Endodermal cell (in vitro differentiated cells): ENCODE data around the gene FBLN2. TPM values are rescaled to one million over a fixed set of nuclear protein-coding genes. Genes with fewer than 3 reads are reported as not detected.
"Not testable (repeated sequence)": the region's sequence is repeated elsewhere in the genome, so short reads cannot be mapped to it uniquely, and the experiment has no call there.

Source experiments
- DNase-seq: peaks from one replicate; pipeline ENCODE4 v3.0.0-alpha.2; 2017
- H3K27ac ChIP-seq: 2 replicates; pipeline ENCODE4 v1.5.1; 2013; ENCODE audit warnings: mild to moderate bottlenecking, low read depth, low read length, moderate library complexity
- H3K27me3 ChIP-seq: 2 replicates; pipeline ENCODE4 v1.6.1; 2013; ENCODE audit warnings: mild to moderate bottlenecking, low read length, moderate library complexity; ENCODE audit not compliant: insufficient read depth, control insufficient read depth, poor library complexity, severe bottlenecking
- H3K36me3 ChIP-seq: 2 replicates; pipeline ENCODE4 v1.7.0; 2013; ENCODE audit warnings: mild to moderate bottlenecking, low read length, moderate library complexity; ENCODE audit not compliant: control insufficient read depth, insufficient read depth
- H3K4me1 ChIP-seq: one replicate; pipeline ENCODE4 v1.7.0; 2013; ENCODE audit warnings: low read length; ENCODE audit not compliant: control insufficient read depth, insufficient read depth
- H3K4me3 ChIP-seq: 2 replicates; pipeline ENCODE4 v1.5.1; 2013; ENCODE audit warnings: mild to moderate bottlenecking, low read length, moderate library complexity
- H3K9ac ChIP-seq: 2 replicates; pipeline ENCODE4 v1.6.1; 2013; ENCODE audit warnings: mild to moderate bottlenecking, low read length, moderate library complexity; ENCODE audit not compliant: poor library complexity, severe bottlenecking; ENCODE audit errors: extremely low read depth
- H3K9me3 ChIP-seq: 2 replicates; pipeline ENCODE4 v1.6.1; 2013; ENCODE audit warnings: mild to moderate bottlenecking, low read length, moderate library complexity; ENCODE audit not compliant: control insufficient read depth
- H3K27ac Mint-ChIP-seq: 2 replicates; pipeline ENCODE4 v1.8.0; 2020; ENCODE audit warnings: mixed read lengths
- H3K27me3 Mint-ChIP-seq: 2 replicates; pipeline ENCODE4 v1.8.0; 2021; ENCODE audit warnings: mild to moderate bottlenecking, mixed read lengths; ENCODE audit not compliant: insufficient read depth
- H3K36me3 Mint-ChIP-seq: 2 replicates; pipeline ENCODE4 v1.8.0; 2020; ENCODE audit warnings: low read depth, mixed read lengths
- H3K4me1 Mint-ChIP-seq: 2 replicates; pipeline ENCODE4 v1.8.0; 2020; ENCODE audit warnings: mixed read lengths
- H3K4me3 Mint-ChIP-seq: 2 replicates; pipeline ENCODE4 v1.8.0; 2020; ENCODE audit warnings: mild to moderate bottlenecking, moderate library complexity, mixed read lengths
- H3K9me3 Mint-ChIP-seq: 2 replicates; pipeline ENCODE4 v1.8.0; 2020; ENCODE audit warnings: mild to moderate bottlenecking, mixed read lengths
- WGBS, 2 experiments: methylation state at CpG; one replicate each; pipeline versions ENCODE4 v1.1.5 to v1.1.7; 2013; ENCODE audit warnings: missing lambda C conversion rate in 2 of 2, mixed read lengths in 1 of 2; ENCODE audit not compliant: insufficient coverage in 1 of 2, insufficient read length in 1 of 2; 5-methylcytosine and 5-hydroxymethylcytosine counted together
- total RNA-seq, 2 donors: library from RNA; stranded (reverse); fragmentation: NEBNext Ultra II Directional in 1 of 2; extraction: Animal tissue kit (Norgen Biotek cat#: 25700) in 1 of 2; gene quantifications; 2 replicates in 1 of 2; 3 replicates in 1 of 2; pipeline ENCODE4 v1.2.1, GENCODE V29; 2021
- TF ChIP-seq, protein P1 (sequence below): fragments of 200-600 bp; sonication (generic); conservative IDR thresholded peaks from 2 replicates; pipeline ENCODE4 v1.5.0; 2021; ENCODE audit warnings: antibody characterized with exemption, mild to moderate bottlenecking

FBLN2 gene
- total RNA-seq, 2 donors from 2014 or later = 86.1 to 136 TPM

DNA sequence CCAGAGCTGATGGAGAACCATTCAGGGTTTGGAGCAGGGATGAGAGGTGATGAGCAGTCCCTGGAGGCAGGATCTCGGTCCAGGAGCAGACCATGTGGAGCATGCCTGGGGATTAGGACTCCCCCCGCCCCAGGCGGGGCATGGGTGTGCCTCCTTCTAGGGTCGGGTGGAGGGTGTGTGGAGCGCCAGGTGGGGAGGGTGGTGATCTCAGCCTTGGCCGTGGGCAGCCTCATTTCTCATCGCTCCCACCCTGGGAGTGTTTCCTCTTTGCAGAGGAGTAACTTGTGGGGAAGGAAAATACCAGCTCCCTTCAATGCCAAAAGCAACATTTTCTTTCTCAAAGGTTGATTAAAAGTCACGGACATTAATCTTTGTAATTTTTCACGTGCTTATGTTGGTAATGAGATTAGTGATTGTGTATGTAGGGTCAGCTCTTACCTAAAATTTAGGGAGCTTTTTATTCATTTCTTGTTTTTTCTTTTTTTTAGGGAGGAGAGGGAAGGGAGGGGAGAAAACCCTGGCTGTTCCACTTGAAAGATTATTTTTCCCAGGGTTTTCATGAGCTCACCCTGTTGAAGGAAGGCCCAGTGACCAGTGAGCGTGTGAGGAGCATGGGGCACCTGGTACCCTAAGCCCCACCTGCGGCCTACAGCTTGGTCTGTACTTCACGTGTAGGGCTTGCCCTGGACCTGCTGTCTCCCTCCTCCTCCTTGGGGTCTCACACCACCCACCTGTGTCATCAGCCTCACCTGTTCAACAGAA is 11.0 kb downstream of the FBLN2 start:
- Mint-ChIP-seq H3K36me3 (peaks cover 2% of the 10 kb centered on the region), H3K27ac (no peak overlapping the region), H3K4me3 (no peak overlapping the region), H3K4me1 (peaks cover 16% of the 10 kb centered on the region), H3K27me3 (no peaks in the 10 kb centered on the region), H3K9me3 (no peaks in the 10 kb centered on the region)
- peaks cover 7% of the 10 kb centered on the region for H3K4me1 ChIP-seq
- peak overlapping the region; percentile 7 for H3K27ac ChIP-seq
- no peaks in the 10 kb centered on the region for H3K9me3 ChIP-seq
- H3K36me3 ChIP-seq = no peaks in the 10 kb centered on the region
- no peak for DNase-seq
- no peak overlapping the region for H3K9ac ChIP-seq
- no peaks in the 10 kb centered on the region for H3K27me3 ChIP-seq
- H3K4me3 ChIP-seq = no peak overlapping the region
- 92 to 94% methylated on average over 5 to 12 of the region's 12 CpGs for WGBS, 2 experiments
- TF ChIP-seq, protein P1, sequence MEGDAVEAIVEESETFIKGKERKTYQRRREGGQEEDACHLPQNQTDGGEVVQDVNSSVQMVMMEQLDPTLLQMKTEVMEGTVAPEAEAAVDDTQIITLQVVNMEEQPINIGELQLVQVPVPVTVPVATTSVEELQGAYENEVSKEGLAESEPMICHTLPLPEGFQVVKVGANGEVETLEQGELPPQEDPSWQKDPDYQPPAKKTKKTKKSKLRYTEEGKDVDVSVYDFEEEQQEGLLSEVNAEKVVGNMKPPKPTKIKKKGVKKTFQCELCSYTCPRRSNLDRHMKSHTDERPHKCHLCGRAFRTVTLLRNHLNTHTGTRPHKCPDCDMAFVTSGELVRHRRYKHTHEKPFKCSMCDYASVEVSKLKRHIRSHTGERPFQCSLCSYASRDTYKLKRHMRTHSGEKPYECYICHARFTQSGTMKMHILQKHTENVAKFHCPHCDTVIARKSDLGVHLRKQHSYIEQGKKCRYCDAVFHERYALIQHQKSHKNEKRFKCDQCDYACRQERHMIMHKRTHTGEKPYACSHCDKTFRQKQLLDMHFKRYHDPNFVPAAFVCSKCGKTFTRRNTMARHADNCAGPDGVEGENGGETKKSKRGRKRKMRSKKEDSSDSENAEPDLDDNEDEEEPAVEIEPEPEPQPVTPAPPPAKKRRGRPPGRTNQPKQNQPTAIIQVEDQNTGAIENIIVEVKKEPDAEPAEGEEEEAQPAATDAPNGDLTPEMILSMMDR = no peak

DNA sequence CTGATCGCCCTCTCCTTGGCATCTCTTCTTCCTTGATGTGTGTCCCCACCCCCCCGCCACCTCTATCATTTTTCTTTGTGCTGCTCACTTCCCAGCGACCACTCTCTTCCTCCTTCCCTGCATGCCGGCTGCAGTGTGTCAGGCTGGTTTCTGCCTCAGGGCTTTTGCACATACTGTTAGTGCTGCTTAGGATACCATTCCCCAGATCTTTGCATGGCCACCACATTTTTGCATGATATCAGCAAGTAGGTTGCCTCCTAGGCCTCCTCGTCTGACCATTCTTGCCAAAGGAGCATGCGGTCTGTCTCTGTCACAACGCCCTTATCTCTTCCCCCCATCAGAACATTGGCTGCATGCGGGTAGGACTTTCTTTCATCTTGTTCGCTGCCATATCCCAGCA is 12.5 kb downstream of the FBLN2 start:
- H3K9me3 Mint-ChIP-seq = no peaks in the 10 kb centered on the region
- Histone ChIP-seq H3K36me3 (no peaks in the 10 kb centered on the region), H3K9ac (no peak overlapping the region), H3K27ac (no peak overlapping the region), H3K9me3 (no peaks in the 10 kb centered on the region), H3K27me3 (no peaks in the 10 kb centered on the region), H3K4me3 (no peak overlapping the region), H3K4me1 (peaks cover 3% of the 10 kb centered on the region)
- DNase-seq = no peak
- H3K4me1 Mint-ChIP-seq = peaks cover 26% of the 10 kb centered on the region
- H3K36me3 Mint-ChIP-seq = peaks cover 2% of the 10 kb centered on the region
- H3K27ac Mint-ChIP-seq = no peak overlapping the region
- WGBS, 2 experiments = 76 to 81% methylated on average over 8 to 9 of the region's 9 CpGs
- no peak overlapping the region for H3K4me3 Mint-ChIP-seq
- TF ChIP-seq, protein P1 = no peak
- no peaks in the 10 kb centered on the region for H3K27me3 Mint-ChIP-seq

DNA sequence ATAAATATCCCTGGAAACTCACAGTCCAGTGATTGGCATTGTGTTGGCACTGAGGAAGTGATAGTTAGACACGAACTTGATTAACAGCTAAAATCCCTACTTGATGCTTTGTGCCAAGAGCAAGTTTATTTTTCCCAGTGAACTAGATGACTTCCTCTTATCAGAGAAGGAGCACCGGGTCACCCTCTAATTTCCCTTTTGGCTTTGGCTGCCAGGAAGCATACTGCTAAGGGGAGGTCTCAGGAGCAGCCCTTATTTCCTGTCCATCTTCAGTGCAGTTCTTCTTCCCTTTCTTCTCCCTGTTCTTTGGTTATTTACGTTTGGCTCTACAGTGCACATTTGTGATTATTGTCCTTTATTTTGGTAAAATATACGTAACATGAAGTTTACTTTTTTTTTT is 13.0 kb downstream of the FBLN2 start:
- Mint-ChIP-seq H3K9me3 (no peaks in the 10 kb centered on the region), H3K4me1 (peaks cover 24% of the 10 kb centered on the region), H3K27ac (no peak overlapping the region), H3K4me3 (no peak overlapping the region), H3K36me3 (peaks cover 2% of the 10 kb centered on the region), H3K27me3 (no peaks in the 10 kb centered on the region)
- no peaks in the 10 kb centered on the region for H3K27me3 ChIP-seq
- H3K36me3 ChIP-seq = no peaks in the 10 kb centered on the region
- H3K27ac ChIP-seq = no peak overlapping the region
- no peak overlapping the region for H3K4me3 ChIP-seq
- no peaks in the 10 kb centered on the region for H3K9me3 ChIP-seq
- TF ChIP-seq, protein P1 = no peak
- no peak for DNase-seq
- peaks cover 5% of the 10 kb centered on the region for H3K4me1 ChIP-seq
- 96 to 100% methylated on average over 2 to 4 of the region's 4 CpGs for WGBS, 2 experiments
- no peak overlapping the region for H3K9ac ChIP-seq

DNA sequence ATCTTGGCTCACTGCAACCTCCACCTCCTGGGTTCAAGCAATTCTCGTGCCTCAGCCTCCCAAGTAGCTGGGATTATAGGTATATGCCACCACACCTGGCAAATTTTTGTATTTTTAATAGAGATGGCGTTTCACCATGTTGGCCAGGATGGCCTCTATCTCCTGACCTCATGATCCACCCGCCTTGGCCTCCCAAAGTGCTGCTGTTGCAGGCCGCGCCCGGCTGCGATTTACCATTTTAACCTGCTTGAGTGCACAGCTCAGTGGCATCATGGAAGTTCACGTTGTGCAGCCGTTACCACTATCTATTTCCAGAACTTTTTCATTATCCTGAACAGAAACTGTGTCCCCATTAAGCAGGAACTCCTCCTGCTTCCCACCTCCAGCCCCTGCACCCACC is 13.5 kb downstream of the FBLN2 start:
- DNase-seq, H3K27ac ChIP-seq, H3K4me1 ChIP-seq, H3K9me3 Mint-ChIP-seq, H3K9me3 ChIP-seq, H3K36me3 Mint-ChIP-seq, H3K27me3 Mint-ChIP-seq, H3K27me3 ChIP-seq, H3K36me3 ChIP-seq, H3K4me3 ChIP-seq, H3K4me3 Mint-ChIP-seq, H3K27ac Mint-ChIP-seq, H3K9ac ChIP-seq: not testable (repeated sequence)
- peaks cover 21% of the 10 kb centered on the region for H3K4me1 Mint-ChIP-seq
- 92 to 94% methylated on average over 6 to 9 of the region's 9 CpGs for WGBS, 2 experiments
